ENCODE results near the gene TKT.
"Not testable (repeated sequence)": the region's sequence is repeated elsewhere in the genome, so short reads cannot be mapped to it uniquely, and the experiment has no call there.

The TKT gene

GRCh38 chr3:53255775-53256703 is at the start of gene TKT:
Gene TKT, minus strand, starts transcription at chr3:53256022. Its CDS starts 80 bp downstream, at chr3:53255942.
- peak within 1 kb of the TSS; percentile 64 for H3K4me3 ChIP-seq (ENCODE audit: low read depth, low read length)
- DNase-seq (ENCODE audit: low read depth): peak; percentile 92
- TF ChIP-seq, protein P1, sequence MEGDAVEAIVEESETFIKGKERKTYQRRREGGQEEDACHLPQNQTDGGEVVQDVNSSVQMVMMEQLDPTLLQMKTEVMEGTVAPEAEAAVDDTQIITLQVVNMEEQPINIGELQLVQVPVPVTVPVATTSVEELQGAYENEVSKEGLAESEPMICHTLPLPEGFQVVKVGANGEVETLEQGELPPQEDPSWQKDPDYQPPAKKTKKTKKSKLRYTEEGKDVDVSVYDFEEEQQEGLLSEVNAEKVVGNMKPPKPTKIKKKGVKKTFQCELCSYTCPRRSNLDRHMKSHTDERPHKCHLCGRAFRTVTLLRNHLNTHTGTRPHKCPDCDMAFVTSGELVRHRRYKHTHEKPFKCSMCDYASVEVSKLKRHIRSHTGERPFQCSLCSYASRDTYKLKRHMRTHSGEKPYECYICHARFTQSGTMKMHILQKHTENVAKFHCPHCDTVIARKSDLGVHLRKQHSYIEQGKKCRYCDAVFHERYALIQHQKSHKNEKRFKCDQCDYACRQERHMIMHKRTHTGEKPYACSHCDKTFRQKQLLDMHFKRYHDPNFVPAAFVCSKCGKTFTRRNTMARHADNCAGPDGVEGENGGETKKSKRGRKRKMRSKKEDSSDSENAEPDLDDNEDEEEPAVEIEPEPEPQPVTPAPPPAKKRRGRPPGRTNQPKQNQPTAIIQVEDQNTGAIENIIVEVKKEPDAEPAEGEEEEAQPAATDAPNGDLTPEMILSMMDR (IDR thresholded peaks at IDR 0.05; ENCODE audit: insufficient read depth, low read depth, low read length, missing control alignments): no peak

GRCh38 chr3:53303957-53304356 is 48.1 kb upstream of the TKT start:
- TF ChIP-seq, protein P1 (IDR thresholded peaks at IDR 0.05; ENCODE audit: insufficient read depth, low read depth, low read length, missing control alignments): no peak
- H3K4me3 ChIP-seq (ENCODE audit: low read depth, low read length): no peak overlapping the region
- DNase-seq (ENCODE audit: low read depth): no peak

- no peak for DNase-seq (ENCODE audit: low read depth)
- H3K4me3 ChIP-seq (ENCODE audit: low read depth, low read length): no peak overlapping the region
- TF ChIP-seq, protein P1 (IDR thresholded peaks at IDR 0.05; ENCODE audit: insufficient read depth, low read depth, low read length, missing control alignments): no peak
Measured at GRCh38 chr3:53303549-53303948, 47.7 kb upstream of the TKT start.

DNA sequence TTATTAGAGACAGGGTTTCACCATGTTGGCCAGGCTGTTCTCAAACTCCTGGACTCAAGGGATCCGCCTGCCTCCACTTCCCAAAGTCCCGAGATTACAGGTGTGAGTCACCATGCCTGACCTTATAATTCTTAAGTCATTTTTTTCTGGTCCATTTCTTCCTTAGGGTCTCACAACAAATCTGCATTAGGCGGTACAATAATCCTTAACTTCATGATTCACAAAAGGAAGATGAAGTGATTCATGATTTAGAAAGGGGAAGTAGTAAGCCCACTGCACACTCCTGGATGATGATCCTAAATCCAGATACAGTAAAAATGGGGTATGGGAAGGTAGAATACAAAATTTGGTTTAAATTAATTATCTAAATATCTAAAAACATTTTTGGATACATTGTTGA is 45.0 kb upstream of the TKT start:
- no peak for DNase-seq (ENCODE audit: low read depth)
- TF ChIP-seq, protein P1 (IDR thresholded peaks at IDR 0.05; ENCODE audit: insufficient read depth, low read depth, low read length, missing control alignments): no peak
- H3K4me3 ChIP-seq (ENCODE audit: low read depth, low read length): no peak overlapping the region

DNA sequence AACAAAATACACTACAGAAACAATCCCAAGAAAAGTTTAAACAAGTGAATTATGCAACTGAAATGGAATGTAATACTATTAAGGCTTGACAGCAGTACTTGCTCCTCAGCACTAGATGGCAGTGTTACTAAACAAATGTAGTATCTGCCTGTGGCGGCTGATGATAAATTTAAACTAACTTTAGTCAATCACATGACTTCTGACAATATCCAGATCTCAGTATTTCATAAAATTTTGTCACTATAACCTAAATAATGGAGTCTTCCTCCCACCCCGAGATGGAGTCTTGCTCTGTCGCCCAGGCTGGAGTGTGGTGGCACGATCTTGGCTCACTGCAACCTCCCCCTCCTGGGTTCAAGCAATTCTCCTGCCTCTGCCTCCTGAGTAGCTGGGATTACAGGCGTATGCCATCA is 43.8 kb upstream of the TKT start:
- DNase-seq (ENCODE audit: low read depth): peak; percentile 47
- TF ChIP-seq, protein P1 (IDR thresholded peaks at IDR 0.05; ENCODE audit: insufficient read depth, low read depth, low read length, missing control alignments): peak; percentile 73
- not testable (repeated sequence) for H3K4me3 ChIP-seq (ENCODE audit: low read depth, low read length)

- no peak for DNase-seq (ENCODE audit: low read depth)
- H3K4me3 ChIP-seq (ENCODE audit: low read depth, low read length): no peak overlapping the region
- TF ChIP-seq, protein P1 (IDR thresholded peaks at IDR 0.05; ENCODE audit: insufficient read depth, low read depth, low read length, missing control alignments): no peak
Measured at GRCh38 chr3:53295410-53295809, 39.6 kb upstream of the TKT start.

Measured in GM12865 (cell line).